Mesothelial cell of epicardium (in vitro differentiated cells): Measurements from ENCODE around the gene BACE2. TPM values are rescaled to one million over a fixed set of nuclear protein-coding genes. Genes with fewer than 3 reads are reported as not detected.

Source experiments
- DNase-seq, 2 experiments: peaks; one replicate each; pipeline ENCODE4 v3.0.0; 2021; ENCODE audit warnings: low spot score in 2 of 2; ENCODE audit not compliant: unreplicated experiment in 2 of 2
- H3K27ac Mint-ChIP-seq: 2 replicates; pipeline ENCODE4 v1.8.0; 2021; ENCODE audit warnings: mixed read lengths
- H3K27me3 Mint-ChIP-seq: 2 replicates; pipeline ENCODE4 v1.8.0; 2021; ENCODE audit warnings: low read depth, mixed read lengths
- H3K36me3 Mint-ChIP-seq: 2 replicates; pipeline ENCODE4 v1.8.0; 2021; ENCODE audit warnings: mixed read lengths
- H3K4me1 Mint-ChIP-seq: 2 replicates; pipeline ENCODE4 v1.8.0; 2021; ENCODE audit warnings: mixed read lengths
- H3K4me3 Mint-ChIP-seq: 2 replicates; pipeline ENCODE4 v1.8.0; 2021; ENCODE audit warnings: mild to moderate bottlenecking, moderate library complexity, mixed read lengths
- H3K9me3 Mint-ChIP-seq: 2 replicates; pipeline ENCODE4 v1.8.0; 2021; ENCODE audit warnings: mixed read lengths
- CTCF ChIP-seq: fragments of 200-600 bp; sonication (generic); IDR thresholded peaks from one replicate; pipeline ENCODE4 v1.5.0; 2021; ENCODE audit warnings: antibody characterized with exemption; ENCODE audit not compliant: unreplicated experiment
- total RNA-seq: library from RNA; stranded (reverse); gene quantifications from 3 replicates; pipeline ENCODE4 v1.2.1, GENCODE V29; 2021

The BACE2 gene
- total RNA-seq, 1 donor from 2014 or later, result 31.3 TPM

DNA sequence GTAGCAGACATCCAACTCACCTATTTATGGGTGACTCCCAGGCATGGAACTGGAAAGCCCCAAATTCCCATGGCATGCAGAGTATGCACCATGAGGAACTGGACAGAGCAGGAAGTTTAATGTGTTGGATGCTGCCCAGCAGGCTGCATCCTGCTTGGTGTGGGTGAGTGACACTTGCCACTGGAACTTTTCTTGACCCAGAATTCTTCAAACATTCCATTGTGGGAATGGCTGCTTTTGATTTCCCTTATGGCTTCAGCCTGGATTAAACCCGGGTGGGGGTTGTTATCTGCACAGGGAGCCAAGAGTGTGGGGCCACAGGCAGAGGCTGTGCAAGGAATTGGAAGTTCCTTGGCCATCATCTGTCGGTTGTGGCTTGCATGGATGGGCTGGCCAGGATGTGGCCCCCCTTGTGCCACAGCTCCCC, 26.9 kb upstream of the BACE2 start:
- DNase-seq, result no peak
- H3K9me3 Mint-ChIP-seq, result no peaks in the 10 kb centered on the region
- no peak overlapping the region for H3K27ac Mint-ChIP-seq
- no peak for TF ChIP-seq CTCF
- no peak overlapping the region for H3K4me3 Mint-ChIP-seq
- H3K27me3 Mint-ChIP-seq, result peaks cover 4% of the 10 kb centered on the region
- no peaks in the 10 kb centered on the region for H3K36me3 Mint-ChIP-seq
- H3K4me1 Mint-ChIP-seq, result peaks cover 17% of the 10 kb centered on the region

GRCh38 chr21:41142051-41142795, 25.7 kb upstream of the BACE2 start:
- no peak for DNase-seq
- H3K27ac Mint-ChIP-seq, result peak overlapping the region; percentile 53

DNA sequence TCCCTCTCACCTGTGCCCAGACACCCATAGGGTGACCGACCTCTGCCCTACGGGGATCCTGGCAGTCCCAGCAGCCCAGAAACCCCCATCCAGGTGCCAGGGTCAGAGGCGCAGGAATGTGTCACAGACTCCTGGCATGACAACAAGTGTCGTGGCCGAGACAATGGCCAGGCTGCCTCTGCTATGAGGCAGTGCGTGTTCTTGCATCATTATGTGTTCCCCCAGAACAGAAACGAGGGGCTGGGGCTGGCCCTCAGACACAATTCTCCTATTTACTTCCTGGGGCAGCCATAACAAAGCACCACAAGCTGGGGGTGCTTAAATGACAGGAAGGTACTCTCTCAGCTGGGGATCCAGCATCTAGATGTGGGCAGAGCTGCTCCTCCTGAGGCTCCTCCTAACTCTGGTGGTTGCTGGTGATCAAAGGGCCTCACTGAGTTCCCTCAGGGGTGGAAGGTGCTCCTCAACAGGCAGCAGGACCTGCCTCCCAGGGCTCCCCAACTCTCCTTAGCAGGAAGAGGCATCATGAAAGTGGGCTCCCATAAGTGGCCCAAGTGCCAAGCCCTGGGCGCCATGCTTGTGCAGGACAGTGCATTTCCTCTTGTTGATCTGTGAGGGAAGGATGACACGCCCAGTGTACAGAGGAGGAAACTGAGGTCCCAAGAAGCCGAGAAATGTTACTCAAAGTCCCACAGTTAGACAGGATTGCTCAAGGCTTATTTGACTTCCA, 24.2 kb upstream of the BACE2 start:
- Mint-ChIP-seq H3K27me3 (peaks cover 8% of the 10 kb centered on the region), H3K4me1 (peaks cover 17% of the 10 kb centered on the region), H3K36me3 (no peaks in the 10 kb centered on the region), H3K9me3 (no peaks in the 10 kb centered on the region), H3K4me3 (no peak overlapping the region), H3K27ac (no peak overlapping the region)
- DNase-seq, result no peak
- TF ChIP-seq CTCF, result no peak

More at GRCh38 chr21:41142051-41142795, 25.7 kb upstream of the BACE2 start:
- H3K4me1 Mint-ChIP-seq, result peaks cover 17% of the 10 kb centered on the region
- H3K36me3 Mint-ChIP-seq, result no peaks in the 10 kb centered on the region
- H3K9me3 Mint-ChIP-seq, result no peaks in the 10 kb centered on the region
- TF ChIP-seq CTCF, result no peak
- peaks cover 6% of the 10 kb centered on the region for H3K27me3 Mint-ChIP-seq
- H3K4me3 Mint-ChIP-seq, result no peak overlapping the region

DNA sequence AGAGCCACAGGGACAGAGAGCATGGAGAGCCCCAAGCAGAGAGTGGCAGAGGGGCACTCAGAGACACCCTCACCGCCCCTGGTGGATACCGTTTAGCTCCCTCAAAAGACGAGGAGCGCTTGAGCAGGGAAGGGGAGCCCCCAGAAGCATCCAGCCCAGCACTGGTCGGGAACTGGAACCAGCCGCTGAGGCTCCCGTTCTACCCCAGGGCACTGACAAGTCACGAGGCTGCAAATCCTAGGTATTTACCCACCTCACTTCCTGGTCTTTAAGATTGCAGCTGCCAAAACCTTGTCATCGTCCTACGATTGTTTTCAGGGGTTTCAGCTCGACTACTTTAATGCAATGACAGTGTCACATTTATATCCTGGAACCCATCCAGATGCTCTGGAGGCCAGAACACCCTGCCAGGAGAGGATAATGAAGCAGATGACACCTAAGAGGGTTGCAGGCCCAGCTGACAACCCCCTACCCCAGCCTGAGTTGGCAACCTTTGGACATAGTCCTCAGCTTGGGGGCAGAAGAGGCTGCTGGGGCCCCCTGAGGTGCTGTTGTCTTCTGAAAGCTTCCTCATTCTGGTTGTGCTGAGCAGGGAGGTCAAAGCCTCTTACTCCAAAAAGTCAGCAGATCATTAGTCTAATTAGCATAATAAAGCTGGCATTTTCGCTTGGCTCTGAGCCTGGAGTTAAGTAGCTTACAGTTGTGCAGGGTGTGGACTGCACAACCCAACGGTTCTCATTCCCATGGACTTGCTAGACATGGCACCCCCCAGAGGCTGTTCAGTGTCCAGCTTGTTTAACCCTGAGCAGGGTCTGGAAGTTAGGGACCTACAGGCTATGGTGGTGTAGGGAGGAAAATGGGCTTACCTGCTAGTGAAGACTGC, 20.6 kb upstream of the BACE2 start:
- Mint-ChIP-seq H3K27ac (no peak overlapping the region), H3K4me3 (no peak overlapping the region), H3K36me3 (no peaks in the 10 kb centered on the region), H3K27me3 (peaks cover 15% of the 10 kb centered on the region), H3K9me3 (no peaks in the 10 kb centered on the region), H3K4me1 (no peaks in the 10 kb centered on the region)
- no peak for TF ChIP-seq CTCF
- DNase-seq, result no peak

- Mint-ChIP-seq H3K9me3 (no peaks in the 10 kb centered on the region), H3K4me1 (no peaks in the 10 kb centered on the region), H3K36me3 (no peaks in the 10 kb centered on the region), H3K27ac (no peak overlapping the region), H3K4me3 (no peak overlapping the region), H3K27me3 (peaks cover 15% of the 10 kb centered on the region)
- no peak for TF ChIP-seq CTCF
- no peak for DNase-seq
These were observed 20.0 kb upstream of the BACE2 start for GRCh38 chr21:41147979-41148355.
